ENCODE data around the gene NRDC.
"Not testable (repeated sequence)": the region's sequence is repeated elsewhere in the genome, so short reads cannot be mapped to it uniquely, and the experiment has no call there.

The NRDC gene

GRCh38 chr1:51894748-51895147, 16.2 kb upstream of the NRDC start:
- not testable (repeated sequence) for H3K79me2 ChIP-seq (ENCODE audit: control insufficient read depth, insufficient read depth, low read length, unreplicated experiment); H3K27me3 ChIP-seq (ENCODE audit: insufficient read depth, low read length); H3K27ac ChIP-seq (ENCODE audit: low read depth, low read length); H3K4me3 ChIP-seq (ENCODE audit: low read depth, low read length); H2AFZ ChIP-seq (ENCODE audit: low read length, unreplicated experiment); H3K36me3 ChIP-seq (ENCODE audit: insufficient read depth, low read length)
- H3K4me1 ChIP-seq (ENCODE audit: control insufficient read depth, insufficient read depth, low read length, unreplicated experiment), result peaks cover 31% of the 10 kb centered on the region

GRCh38 chr1:51878308-51878615, 265 bp downstream of the NRDC start:
- Histone ChIP-seq H3K27ac (ENCODE audit: low read depth, low read length) (peak overlapping the region; percentile 92), H3K4me1 (ENCODE audit: control insufficient read depth, insufficient read depth, low read length, unreplicated experiment) (peaks cover 12% of the 10 kb centered on the region), H3K4me3 (ENCODE audit: low read depth, low read length) (peak overlapping the region; percentile 84), H3K79me2 (ENCODE audit: control insufficient read depth, insufficient read depth, low read length, unreplicated experiment) (peaks cover 45% of the 10 kb centered on the region), H2AFZ (ENCODE audit: low read length, unreplicated experiment) (peak overlapping the region; percentile 40), H3K27me3 (ENCODE audit: insufficient read depth, low read length) (no peaks in the 10 kb centered on the region), H3K36me3 (ENCODE audit: insufficient read depth, low read length) (no peaks in the 10 kb centered on the region)

GRCh38 chr1:51877434-51878307, 856 bp downstream of the NRDC start:
- no peaks in the 10 kb centered on the region for H3K27me3 ChIP-seq (ENCODE audit: insufficient read depth, low read length)
- peaks cover 15% of the 10 kb centered on the region for H3K4me1 ChIP-seq (ENCODE audit: control insufficient read depth, insufficient read depth, low read length, unreplicated experiment)
- H2AFZ ChIP-seq (ENCODE audit: low read length, unreplicated experiment), result peak overlapping the region; percentile 40
- peak overlapping the region; percentile 84 for H3K4me3 ChIP-seq (ENCODE audit: low read depth, low read length)
- H3K36me3 ChIP-seq (ENCODE audit: insufficient read depth, low read length), result no peaks in the 10 kb centered on the region
- peaks cover 51% of the 10 kb centered on the region for H3K79me2 ChIP-seq (ENCODE audit: control insufficient read depth, insufficient read depth, low read length, unreplicated experiment)
- peak overlapping the region; percentile 92 for H3K27ac ChIP-seq (ENCODE audit: low read depth, low read length)

GRCh38 chr1:51875836-51876235, 2.7 kb downstream of the NRDC start:
- H3K79me2 ChIP-seq (ENCODE audit: control insufficient read depth, insufficient read depth, low read length, unreplicated experiment), result peaks cover 68% of the 10 kb centered on the region
- H3K36me3 ChIP-seq (ENCODE audit: insufficient read depth, low read length), result no peaks in the 10 kb centered on the region
- peaks cover 15% of the 10 kb centered on the region for H3K4me1 ChIP-seq (ENCODE audit: control insufficient read depth, insufficient read depth, low read length, unreplicated experiment)
- H3K27me3 ChIP-seq (ENCODE audit: insufficient read depth, low read length), result no peaks in the 10 kb centered on the region
- no peak overlapping the region for H3K27ac ChIP-seq (ENCODE audit: low read depth, low read length)
- H3K4me3 ChIP-seq (ENCODE audit: low read depth, low read length), result peak overlapping the region; percentile 84
- H2AFZ ChIP-seq (ENCODE audit: low read length, unreplicated experiment), result no peak overlapping the region

GRCh38 chr1:51875291-51875772, 3.2 kb downstream of the NRDC start:
- peaks cover 73% of the 10 kb centered on the region for H3K79me2 ChIP-seq (ENCODE audit: control insufficient read depth, insufficient read depth, low read length, unreplicated experiment)
- H2AFZ ChIP-seq (ENCODE audit: low read length, unreplicated experiment), result no peak overlapping the region
- no peaks in the 10 kb centered on the region for H3K36me3 ChIP-seq (ENCODE audit: insufficient read depth, low read length)
- H3K4me1 ChIP-seq (ENCODE audit: control insufficient read depth, insufficient read depth, low read length, unreplicated experiment), result peaks cover 15% of the 10 kb centered on the region
- H3K4me3 ChIP-seq (ENCODE audit: low read depth, low read length), result peak overlapping the region; percentile 84
- H3K27ac ChIP-seq (ENCODE audit: low read depth, low read length), result no peak overlapping the region
- no peaks in the 10 kb centered on the region for H3K27me3 ChIP-seq (ENCODE audit: insufficient read depth, low read length)

- not testable (repeated sequence) for H3K27ac ChIP-seq (ENCODE audit: low read depth, low read length); H3K27me3 ChIP-seq (ENCODE audit: insufficient read depth, low read length); H3K4me3 ChIP-seq (ENCODE audit: low read depth, low read length); H3K36me3 ChIP-seq (ENCODE audit: insufficient read depth, low read length); H2AFZ ChIP-seq (ENCODE audit: low read length, unreplicated experiment)
- Histone ChIP-seq H3K79me2 (ENCODE audit: control insufficient read depth, insufficient read depth, low read length, unreplicated experiment) (peaks cover 87% of the 10 kb centered on the region), H3K4me1 (ENCODE audit: control insufficient read depth, insufficient read depth, low read length, unreplicated experiment) (peaks cover 15% of the 10 kb centered on the region)
Measured at GRCh38 chr1:51873270-51873669, 5.3 kb downstream of the NRDC start.

- Histone ChIP-seq H3K79me2 (ENCODE audit: control insufficient read depth, insufficient read depth, low read length, unreplicated experiment) (peaks cover 87% of the 10 kb centered on the region), H3K27ac (ENCODE audit: low read depth, low read length) (no peak overlapping the region), H3K27me3 (ENCODE audit: insufficient read depth, low read length) (no peaks in the 10 kb centered on the region), H2AFZ (ENCODE audit: low read length, unreplicated experiment) (no peak overlapping the region), H3K4me1 (ENCODE audit: control insufficient read depth, insufficient read depth, low read length, unreplicated experiment) (peaks cover 15% of the 10 kb centered on the region), H3K36me3 (ENCODE audit: insufficient read depth, low read length) (no peaks in the 10 kb centered on the region), H3K4me3 (ENCODE audit: low read depth, low read length) (no peak overlapping the region)
Measured at GRCh38 chr1:51871351-51871975, 7.1 kb downstream of the NRDC start.

GRCh38 chr1:51870603-51871350, 7.8 kb downstream of the NRDC start:
- no peak overlapping the region for H3K27ac ChIP-seq (ENCODE audit: low read depth, low read length)
- H2AFZ ChIP-seq (ENCODE audit: low read length, unreplicated experiment), result no peak overlapping the region
- H3K36me3 ChIP-seq (ENCODE audit: insufficient read depth, low read length), result no peaks in the 10 kb centered on the region
- peaks cover 14% of the 10 kb centered on the region for H3K4me1 ChIP-seq (ENCODE audit: control insufficient read depth, insufficient read depth, low read length, unreplicated experiment)
- peaks cover 87% of the 10 kb centered on the region for H3K79me2 ChIP-seq (ENCODE audit: control insufficient read depth, insufficient read depth, low read length, unreplicated experiment)
- no peaks in the 10 kb centered on the region for H3K27me3 ChIP-seq (ENCODE audit: insufficient read depth, low read length)
- no peak overlapping the region for H3K4me3 ChIP-seq (ENCODE audit: low read depth, low read length)

GRCh38 chr1:51867479-51868232, 10.9 kb downstream of the NRDC start:
- H2AFZ ChIP-seq (ENCODE audit: low read length, unreplicated experiment), result no peak overlapping the region
- H3K4me3 ChIP-seq (ENCODE audit: low read depth, low read length), result no peak overlapping the region
- H3K79me2 ChIP-seq (ENCODE audit: control insufficient read depth, insufficient read depth, low read length, unreplicated experiment), result peaks cover 84% of the 10 kb centered on the region
- no peaks in the 10 kb centered on the region for H3K27me3 ChIP-seq (ENCODE audit: insufficient read depth, low read length)
- H3K27ac ChIP-seq (ENCODE audit: low read depth, low read length), result no peak overlapping the region
- H3K36me3 ChIP-seq (ENCODE audit: insufficient read depth, low read length), result no peaks in the 10 kb centered on the region
- no peaks in the 10 kb centered on the region for H3K4me1 ChIP-seq (ENCODE audit: control insufficient read depth, insufficient read depth, low read length, unreplicated experiment)

GRCh38 chr1:51863384-51863783, 15.1 kb downstream of the NRDC start:
- Histone ChIP-seq H2AFZ (ENCODE audit: low read length, unreplicated experiment) (no peak overlapping the region), H3K4me3 (ENCODE audit: low read depth, low read length) (no peak overlapping the region), H3K79me2 (ENCODE audit: control insufficient read depth, insufficient read depth, low read length, unreplicated experiment) (peaks cover 71% of the 10 kb centered on the region), H3K4me1 (ENCODE audit: control insufficient read depth, insufficient read depth, low read length, unreplicated experiment) (no peaks in the 10 kb centered on the region), H3K27ac (ENCODE audit: low read depth, low read length) (no peak overlapping the region), H3K36me3 (ENCODE audit: insufficient read depth, low read length) (peaks cover 8% of the 10 kb centered on the region; the same call in 1 of the 2 replicates), H3K27me3 (ENCODE audit: insufficient read depth, low read length) (no peaks in the 10 kb centered on the region)
